HepG2 (cell line): ENCODE measurements around the gene TWNK. TPM values are rescaled to one million over a fixed set of nuclear protein-coding genes. Genes with fewer than 3 reads are reported as not detected.

Experiments used
- ATAC-seq: fragments of 200-7000 bp; cut with Tn5 transposase; 3 replicates; pipeline ENCODE4 v1.9.1; 2020; ENCODE audit warnings: mild to moderate bottlenecking, moderate library complexity
- BruUV-seq: library from RNA; stranded (reverse); fragments of 400-500 nt; replicated peaks from 2 replicates; lab custom pipeline; 2021; lab: Mats Ljungman, UMichigan
- CTCF ChIA-PET: fragments of 300-600 bp; formaldehyde crosslinking; extraction: SDS; loops from one replicate; lab custom pipeline; 2021; ENCODE audit warnings: low total read pairs, inconsistent platforms, low intra/inter-chr PET ratio; lab: Yijun Ruan, JAX
- POLR2A ChIA-PET: fragments of 350-600 bp; sonication (Branson Sonifier 250); formaldehyde crosslinking; loops from one replicate; lab custom pipeline; 2020; ENCODE audit warnings: antibody characterized with exemption, inconsistent platforms; lab: Yijun Ruan, JAX
- DNase-seq: peaks from one replicate; pipeline ENCODE4 v3.0.0-alpha.2; 2015; ENCODE audit warnings: low spot score
- FAIRE-seq: peaks from 3 replicates; lab custom pipeline; 2011; peaks lifted over from hg19 to GRCh38; lab: Jason Lieb, UNC
- H2AFZ ChIP-seq: one replicate; pipeline ENCODE4 v1.6.1; 2011; ENCODE audit warnings: low read length, inconsistent platforms
- H3K27ac ChIP-seq: fragments of 300-600 bp; 3 replicates; pipeline ENCODE4 v1.8.0; 2011; ENCODE audit warnings: mixed run types, mild to moderate bottlenecking, mixed read lengths, low read length, inconsistent platforms; ENCODE audit not compliant: insufficient read depth; ENCODE audit errors: extremely low read length
- H3K27me3 ChIP-seq, 2 experiments: fragments of 200-600 bp in 1 of 2; 2 replicates in 1 of 2; 3 replicates in 1 of 2; pipeline versions ENCODE4 v1.6.0 to v1.8.0; 2011; ENCODE audit warnings: low read length in 2 of 2, mild to moderate bottlenecking in 2 of 2, moderate library complexity in 2 of 2, inconsistent platforms in 1 of 2; ENCODE audit not compliant: insufficient read depth in 2 of 2, control insufficient read depth in 1 of 2
- H3K36me3 ChIP-seq, 2 experiments: fragments of 200-600 bp in 1 of 2; replicated peaks in 1 of 2; 2 replicates in 1 of 2; 3 replicates in 1 of 2; pipeline versions ENCODE4 v1.5.1 to v1.8.0; 2011; ENCODE audit warnings: low read length in 2 of 2, inconsistent platforms in 1 of 2; ENCODE audit not compliant: insufficient read depth in 2 of 2, control insufficient read depth in 1 of 2
- H3K4me1 ChIP-seq: 2 replicates; pipeline ENCODE4 v1.5.1; 2012; ENCODE audit warnings: low read length, inconsistent platforms; ENCODE audit not compliant: insufficient read depth
- H3K4me2 ChIP-seq: 2 replicates; pipeline ENCODE4 v1.6.0; 2011; ENCODE audit warnings: low read depth, low read length, inconsistent platforms
- H3K4me3 ChIP-seq, 3 experiments: fragments of 200-600 bp in 1 of 3; sonication (generic), shearing (Covaris generic) in 1 of 3; replicated peaks in 1 of 3; 2 replicates each; pipeline ENCODE4 v1.5.1; 2011 to 2016; ENCODE audit warnings: low read length in 3 of 3, inconsistent platforms in 2 of 3, low read depth in 2 of 3, mild to moderate bottlenecking in 2 of 3, control low read depth in 1 of 3, mixed read lengths in 1 of 3; ENCODE audit not compliant: insufficient read depth in 1 of 3
- H3K79me2 ChIP-seq: one replicate; pipeline ENCODE4 v1.6.1; 2011; ENCODE audit warnings: low read length, inconsistent platforms; ENCODE audit not compliant: insufficient read depth
- H3K9ac ChIP-seq: 2 replicates; pipeline ENCODE4 v1.6.0; 2011; ENCODE audit warnings: mild to moderate bottlenecking, low read depth, low read length, inconsistent platforms; ENCODE audit not compliant: insufficient read depth
- H3K9me3 ChIP-seq: 2 replicates; pipeline ENCODE4 v1.5.1; 2012; ENCODE audit warnings: mild to moderate bottlenecking, low read length
- H4K20me1 ChIP-seq: 2 replicates; pipeline ENCODE4 v1.6.0; 2011; ENCODE audit warnings: inconsistent platforms, mild to moderate bottlenecking, low read length, moderate library complexity; ENCODE audit not compliant: insufficient read depth
- CCAR2 ChIP-seq: fragments of 200-400 bp; formaldehyde crosslinking; optimal IDR thresholded peaks from 2 replicates; pipeline ENCODE3; 2018; ENCODE audit warnings: low read depth, mild to moderate bottlenecking, low read length, moderate library complexity
- CHD2 ChIP-seq: IDR thresholded peaks from 2 replicates; pipeline ENCODE4 v1.6.1; 2011; ENCODE audit warnings: low read depth, low read length, improper control_type of control experiment
- MAZ ChIP-seq, 2 experiments: sonication (generic) in 1 of 2; formaldehyde crosslinking in 1 of 2; IDR thresholded peaks; 2 replicates each; pipeline versions ENCODE4 v1.5.0 to v1.6.1; 2012 to 2020; ENCODE audit warnings: low read depth in 2 of 2, mild to moderate bottlenecking in 2 of 2, borderline replicate concordance in 1 of 2, improper control_type of control experiment in 1 of 2, low read length in 1 of 2, missing genetic modification reagents in 1 of 2, moderate library complexity in 1 of 2
- RXRA ChIP-seq: sonication (generic); formaldehyde crosslinking; IDR thresholded peaks from 2 replicates; pipeline ENCODE4 v1.5.1; 2020; ENCODE audit warnings: missing genetic modification reagents
- ZFP37 ChIP-seq: sonication (generic); formaldehyde crosslinking; IDR thresholded peaks from 2 replicates; pipeline ENCODE4 v1.4.0; 2020; ENCODE audit warnings: missing genetic modification reagents, borderline replicate concordance
- ZFY ChIP-seq: sonication (generic); formaldehyde crosslinking; IDR thresholded peaks from 2 replicates; pipeline ENCODE4 v1.4.0; 2020; ENCODE audit warnings: missing genetic modification reagents
- ZNF431 ChIP-seq: sonication (generic); formaldehyde crosslinking; IDR thresholded peaks from 2 replicates; pipeline ENCODE4 v1.9.0; 2022; ENCODE audit warnings: missing genetic modification reagents, low read depth, mild to moderate bottlenecking, borderline replicate concordance
- ZNF564 ChIP-seq: sonication (generic); formaldehyde crosslinking; IDR thresholded peaks from 2 replicates; pipeline ENCODE4 v1.8.1; 2023; ENCODE audit warnings: mild to moderate bottlenecking, missing genetic modification reagents
- ZNF891 ChIP-seq: sonication (generic); formaldehyde crosslinking; IDR thresholded peaks from 2 replicates; pipeline ENCODE4 v1.5.0; 2020; ENCODE audit warnings: mild to moderate bottlenecking, missing genetic modification reagents
- WGBS: methylation state at CpG from one replicate; pipeline ENCODE4 v1.1.6; 2017; ENCODE audit warnings: low lambda C conversion rate; 5-methylcytosine and 5-hydroxymethylcytosine counted together
- in situ Hi-C: cut with HindIII; loops from 2 replicates; pipeline ENCODE4 v1.10.0; 2017; ENCODE audit warnings: low pct_unique_long_range_greater_than_20kb; ENCODE audit not compliant: extremely low pct_ligation_motif_present
- intact Hi-C: fragments of 100-400 bp; cut with micrococcal nuclease; formaldehyde crosslinking; loops from one replicate; pipeline ENCODE4 v1.10.0; 2022; ENCODE audit not compliant: unreplicated experiment
- polyA plus RNA-seq, 8 experiments: library from polyadenylated mRNA; depleted of rRNA in 3 of 8; stranded (reverse) in 7 of 8; unstranded in 1 of 8; fragments of >200 nt; fragmentation: Illumina TruSeq in 4 of 8; extraction: Trizol in 4 of 8; gene quantifications; 2 replicates each; pipeline versions ENCODE4 v1.2.1 to v1.2.3, GENCODE V29; 2011 to 2016; ENCODE audit warnings: low read depth in 4 of 8, missing spikeins in 1 of 8, mixed read lengths in 1 of 8; ENCODE audit not compliant: insufficient read depth in 1 of 8
- total RNA-seq, 5 experiments: library from RNA; depleted of rRNA; stranded (reverse); fragments of >200 nt; fragmentation: Illumina TruSeq; extraction: Trizol; gene quantifications; 2 replicates each; pipeline ENCODE4 v1.2.3, GENCODE V29; 2016; ENCODE audit warnings: low read depth in 1 of 5
- TF ChIP-seq, protein P1 (sequence below): sonication (generic); formaldehyde crosslinking; IDR thresholded peaks from 2 replicates; pipeline ENCODE4 v1.5.0; 2020; ENCODE audit warnings: mild to moderate bottlenecking, missing genetic modification reagents, moderate library complexity
- TF ChIP-seq, protein P2 (sequence below): sonication (generic); formaldehyde crosslinking; IDR thresholded peaks from 2 replicates; pipeline ENCODE4 v1.5.0; 2020; ENCODE audit warnings: missing genetic modification reagents
- TF ChIP-seq, protein P3 (sequence below): sonication (generic); formaldehyde crosslinking; IDR thresholded peaks from 2 replicates; pipeline ENCODE4 v1.5.0; 2020; ENCODE audit warnings: missing genetic modification reagents, mild to moderate bottlenecking, borderline replicate concordance

The TWNK gene
- total and polyA plus RNA-seq, 2 of the 13 experiments (the other 11 are each of a cell fraction or from before 2014, with no cell fraction given): 10.7 to 16.5 TPM

DNA sequence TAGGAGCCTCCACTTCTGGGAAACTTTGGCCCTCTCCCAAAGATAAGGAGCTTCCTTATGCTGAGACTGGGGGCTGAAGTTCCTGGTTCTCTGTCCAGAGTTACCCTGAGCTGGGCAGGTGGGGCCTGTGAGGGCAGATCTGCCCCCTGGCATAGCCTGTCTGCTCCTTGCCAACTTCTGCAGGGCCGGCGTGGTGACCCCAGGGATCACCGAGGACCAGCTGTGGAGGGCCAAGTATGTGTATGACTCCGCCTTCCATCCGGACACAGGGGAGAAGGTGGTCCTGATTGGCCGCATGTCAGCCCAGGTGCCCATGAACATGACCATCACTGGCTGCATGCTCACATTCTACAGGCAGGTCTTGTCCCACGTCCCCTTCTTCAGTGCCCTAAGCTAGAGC, 48.0 kb downstream of the TWNK start (continued):
- TF ChIP-seq, protein P1, sequence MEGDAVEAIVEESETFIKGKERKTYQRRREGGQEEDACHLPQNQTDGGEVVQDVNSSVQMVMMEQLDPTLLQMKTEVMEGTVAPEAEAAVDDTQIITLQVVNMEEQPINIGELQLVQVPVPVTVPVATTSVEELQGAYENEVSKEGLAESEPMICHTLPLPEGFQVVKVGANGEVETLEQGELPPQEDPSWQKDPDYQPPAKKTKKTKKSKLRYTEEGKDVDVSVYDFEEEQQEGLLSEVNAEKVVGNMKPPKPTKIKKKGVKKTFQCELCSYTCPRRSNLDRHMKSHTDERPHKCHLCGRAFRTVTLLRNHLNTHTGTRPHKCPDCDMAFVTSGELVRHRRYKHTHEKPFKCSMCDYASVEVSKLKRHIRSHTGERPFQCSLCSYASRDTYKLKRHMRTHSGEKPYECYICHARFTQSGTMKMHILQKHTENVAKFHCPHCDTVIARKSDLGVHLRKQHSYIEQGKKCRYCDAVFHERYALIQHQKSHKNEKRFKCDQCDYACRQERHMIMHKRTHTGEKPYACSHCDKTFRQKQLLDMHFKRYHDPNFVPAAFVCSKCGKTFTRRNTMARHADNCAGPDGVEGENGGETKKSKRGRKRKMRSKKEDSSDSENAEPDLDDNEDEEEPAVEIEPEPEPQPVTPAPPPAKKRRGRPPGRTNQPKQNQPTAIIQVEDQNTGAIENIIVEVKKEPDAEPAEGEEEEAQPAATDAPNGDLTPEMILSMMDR (CRISPR knock-in tag): no peak

DNA sequence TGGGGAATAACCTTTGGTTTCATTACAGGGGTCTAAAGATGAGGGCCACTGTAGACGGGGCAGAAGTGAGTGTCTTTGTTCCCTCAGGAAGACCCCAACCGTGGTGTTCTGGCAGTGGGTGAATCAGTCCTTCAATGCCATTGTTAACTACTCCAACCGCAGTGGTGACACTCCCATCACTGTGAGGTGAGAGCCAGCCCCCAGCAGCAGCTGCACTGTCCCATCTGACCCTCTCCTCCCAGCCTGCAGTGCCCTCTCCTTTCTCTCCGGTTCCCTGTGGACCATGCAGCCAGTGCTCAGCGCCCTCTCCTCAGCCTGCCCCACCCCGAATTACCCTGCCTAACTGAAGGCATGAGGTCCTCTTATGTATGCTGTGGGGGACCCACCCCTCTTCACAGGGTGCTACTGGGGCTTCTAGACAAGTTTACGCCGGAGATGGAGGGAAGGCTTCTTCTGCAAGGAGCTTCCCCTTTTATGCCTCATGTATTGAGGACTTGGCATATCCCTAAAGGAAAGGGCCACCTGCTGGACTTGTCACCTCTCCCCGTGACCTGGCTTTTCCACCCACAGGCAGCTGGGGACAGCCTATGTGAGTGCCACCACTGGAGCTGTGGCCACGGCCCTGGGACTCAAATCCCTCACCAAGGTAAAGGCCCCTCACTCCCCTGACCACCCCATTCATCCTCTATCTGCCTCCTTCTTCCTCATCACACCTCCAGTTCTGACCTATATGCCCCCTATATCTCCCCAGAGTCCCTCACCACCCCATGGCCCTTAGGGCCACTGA, 48.8 kb downstream of the TWNK start:
- intact Hi-C loops (no loop called here), in situ Hi-C loops (no loop called here)
- no peak overlapping the region for H3K27ac ChIP-seq
- H3K27me3 ChIP-seq: no peaks in the 10 kb centered on the region; a peak in 1 of 5 replicates
- no peaks in the 10 kb centered on the region for H3K79me2 ChIP-seq
- FAIRE-seq (no peak), DNase-seq (no peak), ATAC-seq (no peak)
- CTCF ChIA-PET: no interaction called here
- no peak overlapping the region for H3K9ac ChIP-seq
- H3K4me3 ChIP-seq: no peak overlapping the region
- TF ChIP-seq ZFP37 (CRISPR knock-in tag): no peak
- no peak for TF ChIP-seq ZNF564 (CRISPR knock-in tag)
- TF ChIP-seq, protein P2, sequence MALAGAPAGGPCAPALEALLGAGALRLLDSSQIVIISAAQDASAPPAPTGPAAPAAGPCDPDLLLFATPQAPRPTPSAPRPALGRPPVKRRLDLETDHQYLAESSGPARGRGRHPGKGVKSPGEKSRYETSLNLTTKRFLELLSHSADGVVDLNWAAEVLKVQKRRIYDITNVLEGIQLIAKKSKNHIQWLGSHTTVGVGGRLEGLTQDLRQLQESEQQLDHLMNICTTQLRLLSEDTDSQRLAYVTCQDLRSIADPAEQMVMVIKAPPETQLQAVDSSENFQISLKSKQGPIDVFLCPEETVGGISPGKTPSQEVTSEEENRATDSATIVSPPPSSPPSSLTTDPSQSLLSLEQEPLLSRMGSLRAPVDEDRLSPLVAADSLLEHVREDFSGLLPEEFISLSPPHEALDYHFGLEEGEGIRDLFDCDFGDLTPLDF (CRISPR knock-in tag): no peak
- no peak for TF ChIP-seq CCAR2
- TF ChIP-seq ZNF431 (CRISPR knock-in tag): no peak
- TF ChIP-seq ZFY (CRISPR knock-in tag): no peak
- TF ChIP-seq RXRA (CRISPR knock-in tag): no peak
- TF ChIP-seq ZNF891: no peak
- TF ChIP-seq CHD2: no peak
- TF ChIP-seq MAZ (IDR thresholded peaks at IDR 0.05; ENCODE audit: borderline replicate concordance, low read depth, low read length): no peak
- no peak for TF ChIP-seq MAZ (CRISPR knock-in tag; IDR thresholded peaks at IDR 0.05; ENCODE audit: low read depth)
- TF ChIP-seq, protein P3, sequence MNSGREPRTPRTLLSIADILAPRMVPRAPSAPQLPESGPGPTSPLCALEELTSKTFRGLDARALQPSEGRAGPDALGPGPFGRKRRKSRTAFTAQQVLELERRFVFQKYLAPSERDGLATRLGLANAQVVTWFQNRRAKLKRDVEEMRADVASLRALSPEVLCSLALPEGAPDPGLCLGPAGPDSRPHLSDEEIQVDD (CRISPR knock-in tag): no peak
- H3K36me3 ChIP-seq: peaks cover 9 to 31% of the 10 kb centered on the region in 2 experiments; a peak in 3 of 5 replicates
- POLR2A ChIA-PET: no interaction called here
- WGBS: 90% methylated on average over 4 of the region's 10 CpGs
- no peak overlapping the region for H3K4me2 ChIP-seq
- H4K20me1 ChIP-seq: no peaks in the 10 kb centered on the region
- no peak overlapping the region for H2AFZ ChIP-seq
- peaks cover 48% of the 10 kb centered on the region for H3K4me1 ChIP-seq
- no peaks in the 10 kb centered on the region for H3K9me3 ChIP-seq
- BruUV-seq: no TSS peak
